Esophagus squamous epithelium (tissue), 4 donors: ENCODE data around the gene PA2G4.

Experiments
- CTCF ChIP-seq, 6 experiments: fragments of 450-650 bp in 4 of 6; fragments of 200-600 bp in 2 of 6; sonication (generic) in 2 of 6; IDR thresholded peaks; one replicate each; pipeline ENCODE4 v1.5.1; 2016 to 2019; ENCODE audit warnings: antibody characterized with exemption in 6 of 6, mild to moderate bottlenecking in 4 of 6, moderate library complexity in 4 of 6
- POLR2A ChIP-seq, 4 donors: fragments of 450-650 bp; IDR thresholded peaks; one replicate each; pipeline ENCODE4 v1.6.1; 2017; ENCODE audit warnings: antibody characterized with exemption in 4 of 4, mild to moderate bottlenecking in 4 of 4, moderate library complexity in 3 of 4

GRCh38 chr12:56097738-56098137 lies 6.6 kb upstream of the PA2G4 start:
- TF ChIP-seq CTCF (IDR thresholded peaks at IDR 0.05), result no peak
- TF ChIP-seq POLR2A (IDR thresholded peaks at IDR 0.05), result no peak
